Cardiac septum (tissue), 1 donor: Measurements from ENCODE around the gene KIF5B. TPM values are rescaled to one million over a fixed set of nuclear protein-coding genes. Genes with fewer than 3 reads are reported as not detected.
"Not testable (repeated sequence)": the region's sequence is repeated elsewhere in the genome, so short reads cannot be mapped to it uniquely, and the experiment has no call there.

Experiments
- DNase-seq: peaks from one replicate; pipeline ENCODE4 v3.0.0-alpha.2; 2020; ENCODE audit warnings: low spot score
- intact Hi-C: fragments of 100-400 bp; cut with DNase I; formaldehyde crosslinking; loops from one replicate; pipeline ENCODE4 v1.14.0; 2022
- total RNA-seq: library from RNA; stranded (reverse); fragmentation: NEBNext Ultra II Directional; extraction: Animal tissue kit (Norgen Biotek cat#: 25700); gene quantifications from one replicate; pipeline ENCODE4 v1.2.1, GENCODE V29; 2021
- donor health status: DM: no; HTN: no; CAD: no.

The KIF5B gene
- total RNA-seq, 1 donor from 2014 or later: 181 TPM

DNA sequence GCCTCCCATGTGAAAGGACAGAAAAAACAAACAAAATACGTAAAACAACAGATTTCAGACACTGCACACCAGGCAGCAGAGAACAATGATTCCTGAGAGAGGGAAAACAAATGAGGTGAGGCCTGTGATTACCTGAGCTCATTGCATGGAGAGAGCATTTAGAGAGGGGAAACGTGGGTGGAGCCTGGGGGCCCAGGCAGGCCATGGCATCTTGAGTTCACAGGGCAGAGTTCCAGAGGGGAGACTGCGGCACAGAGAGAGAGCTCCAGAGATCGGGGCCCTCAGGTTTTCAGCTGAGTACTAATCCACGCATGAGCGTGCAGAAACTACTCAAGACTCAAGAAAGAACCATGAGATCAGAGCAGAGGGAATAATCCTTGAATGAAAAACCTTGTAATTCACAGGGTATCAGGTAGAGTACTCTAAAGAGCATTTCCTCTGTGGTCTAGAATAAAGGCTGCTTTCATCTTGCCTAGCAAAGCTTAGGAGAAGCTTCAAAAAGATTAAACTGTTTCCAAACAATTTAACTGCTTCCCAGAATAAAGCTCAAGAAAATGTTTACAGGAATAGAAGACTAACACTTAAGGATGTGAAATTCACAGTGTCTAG lies 81.0 kb downstream of the KIF5B start:
- intact Hi-C loops: no loop called here
- DNase-seq: no peak

DNA sequence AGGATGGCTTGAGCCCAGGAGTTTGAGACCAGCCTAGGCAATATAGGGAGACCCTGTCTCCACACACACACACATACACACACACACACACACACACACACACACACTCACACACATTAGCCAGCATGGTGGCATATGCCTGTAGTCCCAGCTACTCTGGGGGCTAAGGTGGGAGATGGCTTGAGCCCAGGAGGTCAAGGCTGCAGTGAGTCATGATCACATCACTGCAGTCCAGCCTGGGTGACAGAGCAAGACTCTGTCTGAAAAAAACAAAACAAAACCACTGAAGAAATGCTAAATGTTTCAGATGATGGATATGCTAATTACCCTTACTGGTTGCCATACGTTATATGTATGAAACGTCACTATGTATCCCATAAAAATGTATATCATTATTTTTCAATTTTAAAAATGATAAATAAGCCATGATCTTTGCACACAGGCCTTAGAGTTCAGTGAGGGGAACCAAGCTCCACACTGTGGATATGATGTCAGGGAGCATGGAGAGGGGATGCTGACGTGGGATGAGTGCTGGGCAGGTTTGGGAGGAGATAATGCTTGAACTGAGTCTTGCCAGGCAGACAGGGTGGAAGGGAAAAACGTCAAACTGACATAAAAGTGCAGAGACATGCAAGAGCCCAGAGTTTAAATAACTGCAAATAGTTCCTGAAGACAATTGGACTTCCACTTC lies 81.6 kb downstream of the KIF5B start:
- intact Hi-C loops: no loop called here
- DNase-seq: no peak

DNA sequence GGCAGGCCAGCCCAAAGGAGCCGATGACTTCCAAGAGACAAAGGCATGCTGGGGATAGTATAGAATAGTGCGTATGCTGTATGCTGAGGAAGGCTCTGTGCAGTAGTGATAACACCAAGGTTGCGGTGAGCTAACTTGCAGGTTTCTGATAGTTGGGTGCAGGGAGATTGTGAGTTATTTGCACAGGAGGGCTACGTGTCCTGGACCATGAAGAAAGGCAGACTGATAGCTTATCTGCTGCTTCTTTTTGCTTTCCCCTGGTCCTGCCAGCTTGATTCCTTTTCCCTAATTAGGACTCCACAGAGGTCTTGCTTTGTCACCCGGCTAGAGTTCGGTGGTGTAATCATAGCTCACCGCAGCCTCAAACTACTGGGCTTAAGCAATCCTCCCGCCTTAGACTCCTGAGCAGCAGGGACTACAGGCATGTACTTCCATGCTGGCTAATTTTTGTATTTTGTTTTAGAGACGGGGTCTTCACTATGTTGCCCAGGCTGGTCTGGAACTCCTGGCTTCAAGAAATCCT lies 83.6 kb downstream of the KIF5B start:
- DNase-seq: no peak
- intact Hi-C loops: no loop called here

DNA sequence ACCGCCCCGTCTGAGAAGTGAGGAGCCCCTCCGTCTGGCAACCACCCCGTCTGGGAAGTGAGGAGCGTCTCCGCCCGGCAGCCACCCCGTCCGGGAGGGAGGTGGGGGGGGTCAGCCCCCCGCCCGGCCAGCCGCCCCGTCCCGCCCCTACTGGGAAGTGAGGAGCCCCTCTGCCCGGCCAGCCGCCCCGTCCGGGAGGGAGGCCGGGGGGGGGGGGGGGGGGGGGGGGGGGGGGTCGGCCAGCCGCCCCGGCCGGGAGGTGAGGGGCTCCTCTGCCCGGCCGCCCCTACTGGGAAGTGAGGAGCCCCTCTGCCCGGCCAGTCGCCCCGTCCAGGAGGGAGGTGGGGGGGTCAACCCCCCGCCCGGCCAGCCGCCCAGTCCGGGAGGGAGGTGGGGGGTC lies 86.4 kb downstream of the KIF5B start:
- DNase-seq, intact Hi-C loops: not testable (repeated sequence)

DNA sequence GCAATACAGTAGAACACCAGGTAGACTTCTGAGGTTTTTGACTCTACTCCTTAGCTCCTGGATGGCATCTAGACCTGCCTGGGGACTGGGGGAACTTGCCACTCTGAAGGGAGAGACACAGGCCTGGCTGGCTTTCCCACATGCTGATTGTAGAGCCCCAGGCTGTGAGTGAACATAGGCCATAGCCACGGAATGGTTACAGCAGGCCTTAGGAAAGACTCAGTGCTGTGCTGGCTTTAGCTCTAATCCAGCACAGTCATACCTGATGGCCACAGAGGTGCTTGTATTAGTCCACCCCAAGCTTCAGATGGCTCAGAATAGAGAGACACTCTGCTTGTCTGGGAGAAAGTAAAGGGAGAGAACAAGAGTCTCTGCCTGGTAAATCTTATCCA lies 92.6 kb downstream of the KIF5B start:
- intact Hi-C loops: no loop called here
- no peak for DNase-seq

DNA sequence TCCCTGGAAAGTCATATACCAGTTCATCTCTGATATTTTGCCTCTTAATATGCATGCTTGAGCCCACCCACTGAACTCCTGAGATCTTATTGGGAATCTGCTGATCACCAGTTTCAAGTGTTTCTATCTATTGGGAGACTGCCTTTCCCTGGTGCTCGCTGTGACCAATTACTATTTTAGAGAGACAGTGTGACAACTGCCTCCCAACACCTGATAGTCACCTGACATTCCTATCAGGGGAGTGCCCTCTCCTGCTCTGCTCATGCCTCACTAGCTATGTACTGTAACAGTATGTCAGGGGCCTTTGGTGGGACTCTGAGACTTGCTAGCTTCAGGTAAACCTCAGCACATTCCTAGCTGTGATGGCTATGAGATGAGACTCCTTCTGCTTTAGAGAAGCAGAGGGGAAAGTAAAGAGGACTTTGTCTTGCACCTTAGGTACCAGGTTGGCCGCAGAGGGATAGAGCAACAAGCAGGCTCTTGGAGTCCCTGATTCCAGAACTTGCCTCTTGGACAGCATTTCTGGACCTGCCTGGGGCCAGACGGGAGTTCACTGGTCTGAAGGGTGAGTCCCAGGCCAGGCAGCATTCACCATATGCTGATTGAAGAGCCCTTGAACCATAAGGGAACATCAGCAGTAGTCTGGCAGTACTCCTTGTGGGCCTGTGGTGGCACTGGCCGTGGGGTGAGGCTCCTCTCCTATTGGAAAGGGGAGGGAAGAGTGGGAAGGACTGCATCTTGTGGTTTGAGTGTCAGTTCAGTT lies 93.2 kb downstream of the KIF5B start:
- intact Hi-C loops: no loop called here
- no peak for DNase-seq

DNA sequence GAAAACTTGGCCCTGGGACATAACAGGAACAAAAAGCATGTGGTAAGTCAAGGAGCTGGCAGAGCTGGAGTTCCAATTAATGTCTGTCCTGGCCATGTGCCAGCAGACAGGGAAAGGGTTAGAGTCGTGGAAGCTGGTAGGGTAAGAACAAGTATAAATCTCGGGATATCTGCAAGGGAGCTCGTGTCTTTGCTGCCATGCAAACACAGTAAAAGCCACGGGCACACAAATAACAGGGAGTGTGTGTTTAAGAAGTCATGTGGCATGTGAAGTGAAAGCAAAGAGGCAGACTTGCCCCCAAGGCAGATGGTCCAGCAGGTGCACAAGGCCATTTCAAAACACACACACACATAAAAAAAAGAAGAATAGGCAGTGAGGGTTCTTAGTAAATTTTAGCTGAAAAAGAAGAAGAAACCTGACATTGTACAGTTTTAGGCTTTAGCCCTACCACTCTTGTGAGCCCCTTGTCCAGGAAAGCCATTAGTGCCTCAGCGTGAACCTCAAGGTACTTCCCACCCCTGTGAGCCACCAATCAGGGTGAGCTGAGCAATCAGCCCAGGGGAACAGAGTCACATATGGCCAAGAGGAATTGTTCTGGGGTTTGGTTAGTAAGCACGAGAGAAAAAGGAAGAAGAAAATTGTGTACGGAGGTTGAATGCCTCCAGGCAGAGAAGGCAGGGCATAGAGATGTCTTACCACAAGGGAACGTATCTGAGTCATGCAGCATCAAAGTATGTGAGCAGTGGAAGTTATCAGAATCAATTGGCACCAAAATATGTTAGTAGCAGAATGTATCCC lies 94.7 kb downstream of the KIF5B start:
- DNase-seq: no peak
- intact Hi-C loops: no loop called here

DNA sequence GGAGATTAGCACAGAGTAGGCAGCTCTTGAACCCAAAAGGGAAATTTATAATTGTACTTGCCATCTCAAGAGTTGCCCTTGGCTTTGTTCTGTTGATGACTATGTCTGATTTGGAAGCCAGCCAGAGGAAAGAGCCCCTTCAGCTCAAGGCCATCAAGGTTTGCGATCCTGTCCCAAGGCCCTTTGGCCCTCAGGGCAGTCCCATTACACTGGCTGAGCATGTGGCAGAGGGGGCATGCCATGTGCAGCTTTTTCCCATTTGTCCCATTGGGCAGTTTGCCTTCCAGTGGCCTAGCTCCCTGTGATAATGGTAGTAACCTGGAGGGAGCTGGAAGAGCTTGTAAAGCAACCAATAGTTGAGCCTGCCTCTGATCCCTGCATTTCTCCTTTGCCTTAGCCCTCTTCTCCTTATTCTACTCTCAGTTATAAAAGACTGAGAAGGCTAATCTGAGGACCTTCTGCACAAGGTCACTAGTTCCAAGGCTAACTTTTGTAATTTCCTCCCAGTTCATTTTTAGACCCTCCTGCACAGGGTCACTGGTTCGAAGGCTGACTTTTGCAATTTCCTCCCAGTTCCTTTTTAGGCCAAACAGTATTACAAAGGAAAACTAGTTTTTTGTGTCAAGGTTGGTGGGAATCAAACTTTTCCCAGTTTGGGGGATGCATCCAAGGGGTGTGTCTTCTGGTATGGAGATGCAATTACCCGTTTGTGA lies 96.6 kb downstream of the KIF5B start:
- DNase-seq: no peak
- intact Hi-C loops: no loop called here

Other genes starting within 250 kb of the KIF5B start
- gene ARHGAP12, start 127.6 kb downstream of the KIF5B start, total RNA-seq: 21.7 TPM